Measurements from ENCODE around the gene LIPM.

DNA sequence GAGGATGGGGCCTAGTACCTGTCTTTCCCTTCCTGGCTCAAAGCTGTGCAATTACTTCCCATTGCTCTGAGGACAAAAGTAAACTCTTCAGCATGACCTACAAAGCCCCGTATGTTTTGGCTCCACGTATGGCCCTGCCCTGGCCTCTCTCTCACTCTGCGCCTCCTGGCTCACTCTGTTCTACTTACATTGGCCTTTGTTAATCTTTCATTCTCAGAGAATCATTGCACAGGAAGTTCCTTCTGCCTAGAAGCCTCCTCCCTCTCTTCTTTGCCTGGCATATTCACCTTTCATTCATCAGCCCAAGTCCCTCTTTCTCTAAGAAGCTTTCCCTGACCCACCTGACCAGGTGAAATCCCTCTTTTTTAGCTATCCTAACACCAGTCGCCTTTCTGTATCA lies 23.9 kb downstream of the LIPM start:
- TF ChIP-seq, protein P1, sequence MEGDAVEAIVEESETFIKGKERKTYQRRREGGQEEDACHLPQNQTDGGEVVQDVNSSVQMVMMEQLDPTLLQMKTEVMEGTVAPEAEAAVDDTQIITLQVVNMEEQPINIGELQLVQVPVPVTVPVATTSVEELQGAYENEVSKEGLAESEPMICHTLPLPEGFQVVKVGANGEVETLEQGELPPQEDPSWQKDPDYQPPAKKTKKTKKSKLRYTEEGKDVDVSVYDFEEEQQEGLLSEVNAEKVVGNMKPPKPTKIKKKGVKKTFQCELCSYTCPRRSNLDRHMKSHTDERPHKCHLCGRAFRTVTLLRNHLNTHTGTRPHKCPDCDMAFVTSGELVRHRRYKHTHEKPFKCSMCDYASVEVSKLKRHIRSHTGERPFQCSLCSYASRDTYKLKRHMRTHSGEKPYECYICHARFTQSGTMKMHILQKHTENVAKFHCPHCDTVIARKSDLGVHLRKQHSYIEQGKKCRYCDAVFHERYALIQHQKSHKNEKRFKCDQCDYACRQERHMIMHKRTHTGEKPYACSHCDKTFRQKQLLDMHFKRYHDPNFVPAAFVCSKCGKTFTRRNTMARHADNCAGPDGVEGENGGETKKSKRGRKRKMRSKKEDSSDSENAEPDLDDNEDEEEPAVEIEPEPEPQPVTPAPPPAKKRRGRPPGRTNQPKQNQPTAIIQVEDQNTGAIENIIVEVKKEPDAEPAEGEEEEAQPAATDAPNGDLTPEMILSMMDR (conservative IDR thresholded peaks at IDR 0.05; ENCODE audit: low read length): no peak
- no peak for TF ChIP-seq EZH2phosphoT487 (IDR thresholded peaks at IDR 0.05; ENCODE audit: borderline replicate concordance, low read depth, low read length)
